ENCODE data around the gene CTNNA1.

CTNNA1 gene

GRCh38 chr5:138954257-138955012, 201.2 kb downstream of the CTNNA1 start:
- DNase-seq, result no peak

GRCh38 chr5:138955013-138955660, 201.9 kb downstream of the CTNNA1 start:
- DNase-seq, result no peak

- no peak for DNase-seq
Observed at GRCh38 chr5:138955671-138956295, 202.6 kb downstream of the CTNNA1 start.

GRCh38 chr5:138956801-138957200, 203.6 kb downstream of the CTNNA1 start:
- DNase-seq, result no peak

GRCh38 chr5:138960145-138960692, 207.0 kb downstream of the CTNNA1 start:
- no peak for DNase-seq

- DNase-seq, result no peak
Observed at GRCh38 chr5:138961221-138961620, 208.0 kb downstream of the CTNNA1 start.

- no peak for DNase-seq
Observed at GRCh38 chr5:138961729-138962128, 208.5 kb downstream of the CTNNA1 start.

GRCh38 chr5:138962614-138963370, 209.6 kb downstream of the CTNNA1 start:
- peak; percentile 35 for DNase-seq

GRCh38 chr5:138963763-138964371, 210.6 kb downstream of the CTNNA1 start:
- no peak for DNase-seq

- DNase-seq, result no peak
Observed at GRCh38 chr5:138964647-138965201, 211.5 kb downstream of the CTNNA1 start.

GRCh38 chr5:138965626-138966025, 212.4 kb downstream of the CTNNA1 start:
- no peak for DNase-seq

- peak; percentile 31 for DNase-seq
Observed at GRCh38 chr5:138966236-138966985, 213.2 kb downstream of the CTNNA1 start.

GRCh38 chr5:138967791-138968448, 214.7 kb downstream of the CTNNA1 start:
- DNase-seq, result peak; percentile 76

GRCh38 chr5:138968601-138969000, 215.4 kb downstream of the CTNNA1 start:
- no peak for DNase-seq

- no peak for DNase-seq
Observed at GRCh38 chr5:138969323-138970002, 216.2 kb downstream of the CTNNA1 start.

GRCh38 chr5:138972230-138972629, 219.0 kb downstream of the CTNNA1 start:
- no peak for DNase-seq

- DNase-seq, result no peak
Observed at GRCh38 chr5:138972836-138973235, 219.6 kb downstream of the CTNNA1 start.

GRCh38 chr5:138974227-138975063, 221.2 kb downstream of the CTNNA1 start:
- peak; percentile 90 for DNase-seq

Measured in fibroblast of skin of right biceps (primary cell).